ENCODE measurements around the gene ITGA5. TPM values are rescaled to one million over a fixed set of nuclear protein-coding genes. Genes with fewer than 3 reads are reported as not detected.

ITGA5 gene
- total RNA-seq, 1 experiment from 2014 or later, result 35.9 TPM

DNA sequence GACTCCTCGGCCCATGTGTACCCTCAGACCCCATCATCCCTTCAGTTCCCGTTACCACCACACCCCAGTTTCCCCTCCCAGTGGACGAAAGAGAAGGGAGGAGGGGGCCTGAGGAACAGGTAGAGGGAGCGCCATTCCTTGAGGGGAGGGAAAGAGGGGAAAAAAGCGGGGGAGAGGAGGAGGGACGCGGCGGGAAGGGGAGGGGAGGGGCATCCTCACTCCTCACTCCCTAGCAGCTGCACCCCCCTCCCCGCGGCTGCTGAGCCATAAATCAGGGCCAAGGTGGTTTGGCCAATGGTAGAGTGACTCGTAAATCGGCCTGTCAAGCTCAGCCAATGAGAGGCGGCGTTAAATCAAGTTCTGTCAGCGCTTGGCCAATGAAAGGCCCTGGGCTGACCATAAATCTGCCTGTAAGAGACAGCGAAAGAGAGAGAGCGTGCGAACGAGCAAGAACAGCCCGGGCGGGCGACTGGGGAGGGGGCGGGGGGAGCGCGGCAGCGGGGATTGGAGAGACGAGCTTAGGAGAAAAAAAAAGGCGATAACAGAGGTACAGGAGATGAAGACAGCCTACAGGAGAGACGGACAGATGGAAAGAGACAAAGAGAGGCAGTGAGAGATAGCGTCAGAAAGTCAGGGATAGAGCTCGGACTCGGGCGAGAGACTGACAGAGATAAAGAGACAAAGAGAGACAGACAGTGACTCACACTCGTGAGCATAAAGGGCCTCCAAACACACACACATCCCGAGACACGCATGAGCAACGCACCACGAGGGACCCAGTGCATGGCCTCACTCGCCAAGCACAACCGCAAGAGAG is 59.9 kb downstream of the ITGA5 start:
- Histone ChIP-seq H3K4me1 (ENCODE audit: insufficient read depth, low read length) (peaks cover 28% of the 10 kb centered on the region), H3K9me2 (replicated peaks; ENCODE audit: low read length) (no peaks in the 10 kb centered on the region), H3K27ac (ENCODE audit: low read length) (peak overlapping the region; percentile 74), H3F3A (ENCODE audit: low read length, unreplicated experiment) (no peaks in the 10 kb centered on the region), H3K79me2 (ENCODE audit: low read length) (no peaks in the 10 kb centered on the region), H3K9me3 (ENCODE audit: low read length) (no peaks in the 10 kb centered on the region), H3K4me3 (ENCODE audit: low read length) (peak overlapping the region; percentile 81), H3K9ac (ENCODE audit: low read length) (peak overlapping the region; percentile 86), H2AFZ (ENCODE audit: low read length) (peak overlapping the region; percentile 97), H4K20me1 (ENCODE audit: low read length) (no peaks in the 10 kb centered on the region), H3K27me3 (ENCODE audit: low read length) (no peaks in the 10 kb centered on the region), H3K36me3 (ENCODE audit: low read depth, low read length) (no peaks in the 10 kb centered on the region), H3K4me2 (ENCODE audit: low read length) (peak overlapping the region; percentile 99)
- TF ChIP-seq EZH2 (IDR thresholded peaks at IDR 0.05; ENCODE audit: low read length, unreplicated experiment) (no peak), EZH2phosphoT487 (IDR thresholded peaks at IDR 0.05; ENCODE audit: borderline replicate concordance, low read length) (no peak)
- TF ChIP-seq, protein P1, sequence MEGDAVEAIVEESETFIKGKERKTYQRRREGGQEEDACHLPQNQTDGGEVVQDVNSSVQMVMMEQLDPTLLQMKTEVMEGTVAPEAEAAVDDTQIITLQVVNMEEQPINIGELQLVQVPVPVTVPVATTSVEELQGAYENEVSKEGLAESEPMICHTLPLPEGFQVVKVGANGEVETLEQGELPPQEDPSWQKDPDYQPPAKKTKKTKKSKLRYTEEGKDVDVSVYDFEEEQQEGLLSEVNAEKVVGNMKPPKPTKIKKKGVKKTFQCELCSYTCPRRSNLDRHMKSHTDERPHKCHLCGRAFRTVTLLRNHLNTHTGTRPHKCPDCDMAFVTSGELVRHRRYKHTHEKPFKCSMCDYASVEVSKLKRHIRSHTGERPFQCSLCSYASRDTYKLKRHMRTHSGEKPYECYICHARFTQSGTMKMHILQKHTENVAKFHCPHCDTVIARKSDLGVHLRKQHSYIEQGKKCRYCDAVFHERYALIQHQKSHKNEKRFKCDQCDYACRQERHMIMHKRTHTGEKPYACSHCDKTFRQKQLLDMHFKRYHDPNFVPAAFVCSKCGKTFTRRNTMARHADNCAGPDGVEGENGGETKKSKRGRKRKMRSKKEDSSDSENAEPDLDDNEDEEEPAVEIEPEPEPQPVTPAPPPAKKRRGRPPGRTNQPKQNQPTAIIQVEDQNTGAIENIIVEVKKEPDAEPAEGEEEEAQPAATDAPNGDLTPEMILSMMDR (conservative IDR thresholded peaks at IDR 0.05; ENCODE audit: low read depth, low read length), result no peak
- BruUV-seq (replicated peaks), result TSS peak; percentile 84
- POLR2A ChIA-PET (ENCODE audit: unreplicated experiment), result interaction anchor here (0.6 to 0.9 kb wide), 4 partner anchors 22 to 67 kb away, joined by 3 to 6 read pairs (median 5); no protein-coding TSS in a partner anchor
- DNase-seq (peak; percentile 99), ATAC-seq (peak; percentile 93)
- intact Hi-C loops (cut with micrococcal nuclease), result loop anchor here (1.0 kb wide), 2 partner anchors 35 to 79 kb away; partner anchors contain the start of genes CBX5 and HNRNPA1
- CTCF ChIA-PET, result interaction anchor here (0.7 to 1.4 kb wide), 4 partner anchors 10 to 72 kb away, joined by 3 to 12 read pairs (median 5); partner anchors contain the start of gene COPZ1

DNA sequence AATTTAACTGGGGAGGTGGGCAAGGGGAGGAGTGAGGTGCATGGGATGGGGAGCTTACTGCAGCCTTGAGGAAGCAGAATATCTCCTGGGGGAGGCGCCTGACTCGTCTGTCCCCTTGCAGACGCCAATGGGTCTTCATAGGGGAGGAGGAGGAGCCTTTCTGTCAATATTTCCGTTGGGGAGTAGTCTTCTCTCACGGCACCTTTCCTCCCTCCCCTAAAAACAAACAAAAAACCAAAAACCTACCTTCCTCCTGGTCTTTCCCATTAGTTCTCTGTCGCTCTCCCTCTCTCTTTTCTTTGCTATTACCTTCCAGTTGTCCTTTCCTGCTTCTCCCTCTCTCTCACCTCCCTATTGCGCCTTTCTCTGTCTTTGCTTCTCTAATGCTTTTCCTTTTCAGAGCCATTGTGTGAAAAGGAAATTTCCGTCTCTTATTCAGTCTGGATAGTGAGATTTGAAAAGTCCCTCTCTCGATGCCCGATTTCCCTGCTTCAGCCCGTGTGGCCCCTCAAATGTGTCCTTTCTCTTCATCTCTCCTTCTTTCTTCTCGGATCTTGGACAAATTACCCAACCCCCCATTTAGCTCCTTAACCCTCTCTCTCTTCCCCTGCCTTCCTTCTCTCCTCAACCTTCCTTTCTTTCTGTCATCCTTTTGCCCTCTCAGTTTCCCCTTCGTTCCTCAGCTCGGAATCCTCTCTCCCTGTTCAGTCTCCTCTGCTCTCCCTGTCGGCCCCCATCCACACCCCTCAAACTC is 60.7 kb downstream of the ITGA5 start:
- H3K4me1 ChIP-seq (ENCODE audit: insufficient read depth, low read length), result peaks cover 28% of the 10 kb centered on the region
- peak overlapping the region; percentile 99 for H3K4me2 ChIP-seq (ENCODE audit: low read length)
- ATAC-seq, result 0 out of 2 replicates have a peak, but pooled peaks have one; percentile 1
- peak; percentile 38 for DNase-seq
- BruUV-seq (replicated peaks), result TSS peak; percentile 75
- H3F3A ChIP-seq (ENCODE audit: low read length, unreplicated experiment), result no peaks in the 10 kb centered on the region
- no peaks in the 10 kb centered on the region for H3K9me2 ChIP-seq (replicated peaks; ENCODE audit: low read length)
- no peaks in the 10 kb centered on the region for H3K36me3 ChIP-seq (ENCODE audit: low read depth, low read length)
- H3K27me3 ChIP-seq (ENCODE audit: low read length), result no peaks in the 10 kb centered on the region
- H3K9me3 ChIP-seq (ENCODE audit: low read length), result no peaks in the 10 kb centered on the region
- H3K79me2 ChIP-seq (ENCODE audit: low read length), result no peaks in the 10 kb centered on the region
- no peak for TF ChIP-seq EZH2phosphoT487 (IDR thresholded peaks at IDR 0.05; ENCODE audit: borderline replicate concordance, low read length)
- no peak for TF ChIP-seq EZH2 (IDR thresholded peaks at IDR 0.05; ENCODE audit: low read length, unreplicated experiment)
- TF ChIP-seq, protein P1 (conservative IDR thresholded peaks at IDR 0.05; ENCODE audit: low read depth, low read length), result no peak
- H3K4me3 ChIP-seq (ENCODE audit: low read length), result peak overlapping the region; percentile 81
- intact Hi-C loops (cut with micrococcal nuclease), result no loop called here
- H3K9ac ChIP-seq (ENCODE audit: low read length), result peak overlapping the region; percentile 86
- peak overlapping the region; percentile 97 for H2AFZ ChIP-seq (ENCODE audit: low read length)
- ChIA-PET CTCF (interaction anchor here (0.6 to 1.4 kb wide), 5 partner anchors 21 to 326 kb away, joined by 3 to 12 read pairs (median 5); partner anchors contain the start of gene COPZ1), POLR2A (ENCODE audit: unreplicated experiment) (interaction anchor here (0.9 kb wide), 1 partner anchor 32 kb away, joined by 5 read pairs; no protein-coding TSS in a partner anchor)
- H4K20me1 ChIP-seq (ENCODE audit: low read length), result no peaks in the 10 kb centered on the region
- H3K27ac ChIP-seq (ENCODE audit: low read length), result peak overlapping the region; percentile 51
